ENCODE results near the gene CTDP1. TPM values are rescaled to one million over a fixed set of nuclear protein-coding genes. Genes with fewer than 3 reads are reported as not detected.

Gene CTDP1
- total and polyA plus RNA-seq, 9 of the 15 experiments (the other 6 are each of a cell fraction or from before 2014, with no cell fraction given) = 0.07 to 19.2 (median 4.0) TPM

DNA sequence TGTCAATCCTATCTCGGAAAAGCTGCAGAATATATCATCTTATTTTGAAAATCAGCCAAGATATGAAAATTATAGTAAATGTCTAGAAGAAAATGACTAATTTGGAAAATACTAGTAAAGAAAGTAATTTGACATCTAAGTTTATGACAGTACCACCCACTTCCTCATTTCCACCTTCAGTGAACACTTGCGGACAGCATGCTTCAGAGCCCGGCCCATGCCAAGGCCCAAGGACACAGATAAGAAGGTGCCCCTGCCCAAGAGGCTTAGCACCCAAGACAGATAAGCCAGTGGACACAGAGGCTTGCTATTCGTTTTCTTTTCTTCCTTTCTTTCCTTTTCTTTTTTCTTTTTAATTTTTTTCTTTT, 113.4 kb downstream of the CTDP1 start:
- Histone ChIP-seq H3K9me1 (ENCODE audit: control insufficient read depth, insufficient read depth, low read length) (no peaks in the 10 kb centered on the region), H3K4me2 (ENCODE audit: insufficient read depth, low read length) (no peak overlapping the region), H3K9me3 (replicated peaks; ENCODE audit: control insufficient read depth, insufficient read depth, low read depth, low read length) (no peaks in the 10 kb centered on the region), H4K20me1 (replicated peaks; ENCODE audit: control insufficient read depth, insufficient read depth, low read length) (no peaks in the 10 kb centered on the region), H3K4me1 (replicated peaks in 1 of 2; ENCODE audit: control insufficient read depth in 2 of 2, insufficient read depth in 2 of 2, low read length in 2 of 2) (peaks cover 0 to 4% of the 10 kb centered on the region in 2 experiments; a peak in 3 of 5 replicates), H3K27me3 (ENCODE audit: control insufficient read depth in 2 of 2, insufficient read depth in 2 of 2, low read length in 2 of 2) (peaks cover 25 to 63% of the 10 kb centered on the region in 2 experiments; a peak in 4 of 5 replicates), H3K4me3 (no peak overlapping the region), H2AFZ (ENCODE audit: low read depth, low read length) (no peak overlapping the region), H3K36me3 (ENCODE audit: control insufficient read depth, insufficient read depth, low read length) (no peaks in the 10 kb centered on the region), H3K79me2 (ENCODE audit: control insufficient read depth, insufficient read depth, low read length) (no peaks in the 10 kb centered on the region), H3K27ac (ENCODE audit: extremely low read depth, low read depth, low read length) (no peak overlapping the region), H3K9ac (ENCODE audit: insufficient read depth in 1 of 2, low read depth in 2 of 2, low read length in 2 of 2) (no peak overlapping the region)
- TF ChIP-seq SPI1 (IDR thresholded peaks at IDR 0.05; ENCODE audit: borderline replicate concordance, low read depth, low read length) (peak; percentile 89), CXXC5 (CRISPR knock-in tag; IDR thresholded peaks at IDR 0.05) (no peak), EP400 (IDR thresholded peaks at IDR 0.05) (no peak)
- BruUV-seq (replicated peaks) = no TSS peak
- CTCF ChIA-PET (ENCODE audit: low intra/inter-chr PET ratio) = no interaction called here
- POLR2A ChIA-PET = no interaction called here
- ATAC-seq = no peak
- in situ Hi-C loops (cut with MboI) = no loop called here
- FAIRE-seq = no peak
- intact Hi-C loops (cut with micrococcal nuclease) = no loop called here
- no peak for DNase-seq (ENCODE audit: extremely low read depth in 1 of 4, low spot score in 3 of 4)
- WGBS (ENCODE audit: insufficient coverage, low coverage, missing lambda C conversion rate) = 3% methylated on average over 3 of the region's 4 CpGs

DNA sequence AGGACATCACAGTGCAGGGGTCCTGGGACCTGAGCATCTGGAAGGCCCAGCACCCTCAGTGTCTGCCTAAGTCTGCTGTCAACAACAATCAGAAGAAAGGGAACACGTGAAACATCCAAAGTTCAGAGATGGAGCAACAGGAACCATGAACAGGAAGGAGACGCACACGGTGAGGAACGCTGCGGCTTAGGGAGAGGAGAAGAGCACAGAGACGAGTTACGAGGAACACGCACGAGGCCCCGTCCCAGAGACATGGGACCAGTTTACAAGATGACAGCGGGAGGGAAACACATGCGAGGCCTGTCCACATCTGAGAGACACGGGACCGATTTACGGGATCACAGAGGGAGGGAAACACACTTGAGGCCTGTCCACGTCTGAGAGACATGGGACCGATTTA, 115.2 kb downstream of the CTDP1 start:
- FAIRE-seq (no peak), DNase-seq (ENCODE audit: extremely low read depth in 1 of 4, low spot score in 3 of 4) (no peak), ATAC-seq (no peak)
- POLR2A ChIA-PET = no interaction called here
- intact Hi-C loops (cut with micrococcal nuclease) = no loop called here
- CTCF ChIA-PET (ENCODE audit: low intra/inter-chr PET ratio) = no interaction called here
- Histone ChIP-seq H3K9me3 (replicated peaks; ENCODE audit: control insufficient read depth, insufficient read depth, low read depth, low read length) (no peaks in the 10 kb centered on the region), H4K20me1 (replicated peaks; ENCODE audit: control insufficient read depth, insufficient read depth, low read length) (no peaks in the 10 kb centered on the region), H3K36me3 (ENCODE audit: control insufficient read depth, insufficient read depth, low read length) (no peaks in the 10 kb centered on the region), H3K27ac (ENCODE audit: extremely low read depth, low read depth, low read length) (no peak overlapping the region), H3K4me1 (replicated peaks in 1 of 2; ENCODE audit: control insufficient read depth in 2 of 2, insufficient read depth in 2 of 2, low read length in 2 of 2) (peaks cover 0 to 4% of the 10 kb centered on the region in 2 experiments; a peak in 3 of 5 replicates), H3K27me3 (ENCODE audit: control insufficient read depth in 2 of 2, insufficient read depth in 2 of 2, low read length in 2 of 2) (peaks cover 25 to 72% of the 10 kb centered on the region in 2 experiments; a peak in 4 of 5 replicates), H3K4me3 (no peak overlapping the region), H2AFZ (ENCODE audit: low read depth, low read length) (no peak overlapping the region), H3K9ac (ENCODE audit: insufficient read depth in 1 of 2, low read depth in 2 of 2, low read length in 2 of 2) (no peak overlapping the region), H3K79me2 (ENCODE audit: control insufficient read depth, insufficient read depth, low read length) (no peaks in the 10 kb centered on the region), H3K4me2 (ENCODE audit: insufficient read depth, low read length) (no peak overlapping the region), H3K9me1 (ENCODE audit: control insufficient read depth, insufficient read depth, low read length) (no peaks in the 10 kb centered on the region)
- BruUV-seq (replicated peaks) = no TSS peak
- in situ Hi-C loops (cut with MboI) = no loop called here
- WGBS (ENCODE audit: insufficient coverage, low coverage, missing lambda C conversion rate) = 18% methylated on average over 8 of the region's 17 CpGs
- TF ChIP-seq ZNF764 (CRISPR knock-in tag; IDR thresholded peaks at IDR 0.05; ENCODE audit: low read depth) = no peak
- no peak for TF ChIP-seq ZZZ3 (IDR thresholded peaks at IDR 0.05)
- TF ChIP-seq, protein P1, sequence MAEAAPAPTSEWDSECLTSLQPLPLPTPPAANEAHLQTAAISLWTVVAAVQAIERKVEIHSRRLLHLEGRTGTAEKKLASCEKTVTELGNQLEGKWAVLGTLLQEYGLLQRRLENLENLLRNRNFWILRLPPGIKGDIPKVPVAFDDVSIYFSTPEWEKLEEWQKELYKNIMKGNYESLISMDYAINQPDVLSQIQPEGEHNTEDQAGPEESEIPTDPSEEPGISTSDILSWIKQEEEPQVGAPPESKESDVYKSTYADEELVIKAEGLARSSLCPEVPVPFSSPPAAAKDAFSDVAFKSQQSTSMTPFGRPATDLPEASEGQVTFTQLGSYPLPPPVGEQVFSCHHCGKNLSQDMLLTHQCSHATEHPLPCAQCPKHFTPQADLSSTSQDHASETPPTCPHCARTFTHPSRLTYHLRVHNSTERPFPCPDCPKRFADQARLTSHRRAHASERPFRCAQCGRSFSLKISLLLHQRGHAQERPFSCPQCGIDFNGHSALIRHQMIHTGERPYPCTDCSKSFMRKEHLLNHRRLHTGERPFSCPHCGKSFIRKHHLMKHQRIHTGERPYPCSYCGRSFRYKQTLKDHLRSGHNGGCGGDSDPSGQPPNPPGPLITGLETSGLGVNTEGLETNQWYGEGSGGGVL (CRISPR knock-in tag; IDR thresholded peaks at IDR 0.05) = no peak
- no peak for TF ChIP-seq ZNF561 (CRISPR knock-in tag; conservative IDR thresholded peaks at IDR 0.05)
- no peak for TF ChIP-seq MEIS2 (IDR thresholded peaks at IDR 0.05; ENCODE audit: partially characterized antibody)
- no peak for TF ChIP-seq HLTF (IDR thresholded peaks at IDR 0.05)
- TF ChIP-seq ZC3H8 (IDR thresholded peaks at IDR 0.05) = no peak
- TF ChIP-seq, protein P2, sequence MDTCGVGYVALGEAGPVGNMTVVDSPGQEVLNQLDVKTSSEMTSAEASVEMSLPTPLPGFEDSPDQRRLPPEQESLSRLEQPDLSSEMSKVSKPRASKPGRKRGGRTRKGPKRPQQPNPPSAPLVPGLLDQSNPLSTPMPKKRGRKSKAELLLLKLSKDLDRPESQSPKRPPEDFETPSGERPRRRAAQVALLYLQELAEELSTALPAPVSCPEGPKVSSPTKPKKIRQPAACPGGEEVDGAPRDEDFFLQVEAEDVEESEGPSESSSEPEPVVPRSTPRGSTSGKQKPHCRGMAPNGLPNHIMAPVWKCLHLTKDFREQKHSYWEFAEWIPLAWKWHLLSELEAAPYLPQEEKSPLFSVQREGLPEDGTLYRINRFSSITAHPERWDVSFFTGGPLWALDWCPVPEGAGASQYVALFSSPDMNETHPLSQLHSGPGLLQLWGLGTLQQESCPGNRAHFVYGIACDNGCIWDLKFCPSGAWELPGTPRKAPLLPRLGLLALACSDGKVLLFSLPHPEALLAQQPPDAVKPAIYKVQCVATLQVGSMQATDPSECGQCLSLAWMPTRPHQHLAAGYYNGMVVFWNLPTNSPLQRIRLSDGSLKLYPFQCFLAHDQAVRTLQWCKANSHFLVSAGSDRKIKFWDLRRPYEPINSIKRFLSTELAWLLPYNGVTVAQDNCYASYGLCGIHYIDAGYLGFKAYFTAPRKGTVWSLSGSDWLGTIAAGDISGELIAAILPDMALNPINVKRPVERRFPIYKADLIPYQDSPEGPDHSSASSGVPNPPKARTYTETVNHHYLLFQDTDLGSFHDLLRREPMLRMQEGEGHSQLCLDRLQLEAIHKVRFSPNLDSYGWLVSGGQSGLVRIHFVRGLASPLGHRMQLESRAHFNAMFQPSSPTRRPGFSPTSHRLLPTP (IDR thresholded peaks at IDR 0.05; ENCODE audit: borderline replicate concordance, extremely low read depth, insufficient read length) = no peak
- no peak for TF ChIP-seq FOXA3 (CRISPR knock-in tag; conservative IDR thresholded peaks at IDR 0.05 in 1 of 2, IDR thresholded peaks at IDR 0.05 in 1 of 2)
- TF ChIP-seq ZNF436 (CRISPR knock-in tag; IDR thresholded peaks at IDR 0.05) = no peak
- TF ChIP-seq KLF16 (IDR thresholded peaks at IDR 0.05) = no peak
